GM13976 (cell line): Measurements from ENCODE around the gene TRPC4AP.
A peak's percentile ranks its signal among the peaks of the same experiment; 100 is the strongest.
"Not testable (repeated sequence)": the region's sequence is repeated elsewhere in the genome, so short reads cannot be mapped to it uniquely, and the experiment has no call there.

Experiments
- DNase-seq: peaks from one replicate; pipeline ENCODE4 v3.0.0; 2012; ENCODE audit warnings: low spot score
- CTCF ChIP-seq: IDR thresholded peaks from 2 replicates; pipeline ENCODE4 v1.5.1; 2012; ENCODE audit warnings: borderline replicate concordance, mild to moderate bottlenecking; ENCODE audit not compliant: insufficient read depth; ENCODE audit errors: extremely low read depth, missing control alignments, control extremely low read depth
- in situ Hi-C: fragments of 300-500 bp; cut with MboI; formaldehyde crosslinking; loops from one replicate; pipeline ENCODE4 v1.12.0; 2022; ENCODE audit warnings: low sequenced_read_pairs, mixed read lengths, inconsistent platforms; ENCODE audit not compliant: unreplicated experiment

The TRPC4AP gene

DNA sequence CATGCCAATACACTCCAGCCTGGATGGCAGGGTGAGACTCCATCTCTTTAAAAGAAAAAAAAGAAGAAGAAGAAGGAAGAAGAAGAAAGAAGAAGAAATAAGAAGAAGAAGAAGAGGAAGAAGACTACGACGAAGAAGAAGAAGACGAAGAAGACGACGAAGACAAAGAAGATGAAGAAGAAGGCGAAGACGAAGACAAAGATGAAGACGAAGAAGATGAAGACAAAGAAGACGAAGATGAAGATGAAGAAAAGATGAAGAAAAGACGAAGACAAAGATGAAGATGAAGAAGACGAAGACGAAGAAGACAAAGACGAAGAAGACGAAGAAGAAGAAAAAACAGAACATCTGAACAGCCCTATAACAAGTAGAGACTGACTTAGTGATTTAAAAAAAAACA is 33.0 kb downstream of the TRPC4AP start:
- no peak for TF ChIP-seq CTCF
- in situ Hi-C loops, result no loop called here
- no peak for DNase-seq

GRCh38 chr20:35059110-35059509 is 33.5 kb downstream of the TRPC4AP start:
- no peak for TF ChIP-seq CTCF
- DNase-seq, result no peak
- in situ Hi-C loops, result no loop called here

GRCh38 chr20:35055445-35056276 is 36.9 kb downstream of the TRPC4AP start:
- no peak for TF ChIP-seq CTCF
- DNase-seq, result peak; percentile 29
- in situ Hi-C loops, result no loop called here

GRCh38 chr20:35054814-35055213 is 37.8 kb downstream of the TRPC4AP start:
- no peak for DNase-seq
- in situ Hi-C loops, result no loop called here
- TF ChIP-seq CTCF, result no peak

DNA sequence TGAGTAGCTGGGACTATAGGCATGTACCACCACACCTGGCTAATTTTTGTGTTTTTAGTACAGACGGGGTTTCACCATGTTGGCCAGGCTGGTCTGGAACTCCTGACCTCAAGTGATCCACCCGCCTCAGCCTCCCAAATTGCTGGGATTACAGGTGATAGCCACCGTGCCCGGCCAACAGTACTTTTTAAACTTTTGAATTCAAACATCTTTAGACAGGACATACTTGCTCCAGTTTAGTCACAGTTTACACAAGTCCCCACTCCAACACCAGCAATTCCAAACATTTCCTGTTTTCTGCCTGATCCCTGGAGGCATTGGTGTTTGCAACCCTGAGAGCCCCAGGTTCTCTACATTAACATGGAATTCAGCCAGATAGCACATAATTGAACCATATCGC is 40.0 kb downstream of the TRPC4AP start:
- in situ Hi-C loops, DNase-seq: not testable (repeated sequence)

DNA sequence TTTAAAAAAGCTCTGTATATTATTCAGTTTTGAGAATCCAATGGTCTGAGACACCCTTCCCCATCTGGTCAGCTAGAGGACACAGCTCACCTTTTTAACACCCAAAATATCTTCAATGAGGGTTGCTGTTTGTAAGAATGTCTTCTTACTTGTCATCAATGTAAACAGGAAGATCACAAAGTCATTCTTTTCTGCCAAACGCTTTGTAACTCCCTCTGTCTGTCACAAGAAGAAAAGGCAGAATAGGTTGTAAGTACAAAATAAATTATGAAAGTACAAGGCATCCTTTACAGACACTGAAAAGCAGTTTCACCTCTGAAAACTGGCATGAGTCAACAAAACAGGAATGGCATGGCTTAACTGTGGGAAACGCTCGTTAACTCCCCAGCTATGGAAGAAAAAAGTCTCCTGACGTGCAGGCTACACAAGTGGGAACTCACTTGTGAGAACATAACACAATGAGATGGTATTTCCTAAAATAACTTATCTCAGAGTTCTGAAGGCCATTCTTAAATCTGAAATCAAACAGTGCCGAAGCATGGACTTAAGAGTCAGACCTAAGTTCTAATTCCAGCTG is 42.7 kb downstream of the TRPC4AP start:
- no peak for TF ChIP-seq CTCF
- no peak for DNase-seq
- in situ Hi-C loops, result no loop called here

DNA sequence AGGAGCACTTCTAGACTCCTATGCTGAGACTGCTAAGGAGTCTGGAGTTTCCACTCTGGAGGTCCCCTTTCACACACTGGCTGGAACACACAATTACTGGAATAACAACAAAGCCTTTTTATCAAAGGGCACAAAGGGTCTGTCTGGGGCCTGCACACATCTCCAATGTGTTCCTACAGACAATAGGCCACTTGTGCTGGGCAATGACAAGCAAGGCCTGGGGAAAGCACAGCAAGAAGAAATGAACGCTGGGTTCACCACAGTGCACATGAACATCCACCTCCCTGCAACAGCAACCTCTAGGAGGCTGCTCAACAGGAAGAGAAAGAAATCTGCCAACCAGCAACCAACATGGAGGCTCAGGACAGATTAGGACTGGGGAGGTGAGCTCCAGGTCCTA is 43.9 kb downstream of the TRPC4AP start:
- no peak for DNase-seq
- TF ChIP-seq CTCF, result no peak
- in situ Hi-C loops, result no loop called here
